ENCODE data around the gene CASS4.

The CASS4 gene

GRCh38 chr20:56449459-56449858, 37.4 kb downstream of the CASS4 start:
- no peak for DNase-seq

GRCh38 chr20:56451056-56451765, 39.2 kb downstream of the CASS4 start:
- DNase-seq = no peak

DNA sequence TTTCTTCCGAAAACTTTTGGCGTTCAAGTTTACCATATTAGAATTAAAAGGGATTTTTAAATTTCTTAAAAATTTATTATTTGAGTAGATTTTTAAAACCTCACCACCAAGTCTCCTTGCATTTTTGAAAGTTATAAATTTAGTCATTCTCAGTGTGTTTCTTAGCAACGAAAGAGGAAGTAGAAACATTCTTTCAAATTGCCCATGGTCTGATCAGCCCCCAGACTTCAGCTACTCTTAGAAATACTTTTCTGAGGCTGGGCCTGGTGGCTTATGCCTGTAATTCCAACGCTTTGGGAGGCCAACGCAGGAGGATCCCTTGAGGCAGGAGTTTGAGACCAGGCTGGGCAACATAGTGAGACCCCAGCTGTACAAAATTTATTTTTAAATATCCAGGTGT, 41.3 kb downstream of the CASS4 start:
- no peak for DNase-seq

DNA sequence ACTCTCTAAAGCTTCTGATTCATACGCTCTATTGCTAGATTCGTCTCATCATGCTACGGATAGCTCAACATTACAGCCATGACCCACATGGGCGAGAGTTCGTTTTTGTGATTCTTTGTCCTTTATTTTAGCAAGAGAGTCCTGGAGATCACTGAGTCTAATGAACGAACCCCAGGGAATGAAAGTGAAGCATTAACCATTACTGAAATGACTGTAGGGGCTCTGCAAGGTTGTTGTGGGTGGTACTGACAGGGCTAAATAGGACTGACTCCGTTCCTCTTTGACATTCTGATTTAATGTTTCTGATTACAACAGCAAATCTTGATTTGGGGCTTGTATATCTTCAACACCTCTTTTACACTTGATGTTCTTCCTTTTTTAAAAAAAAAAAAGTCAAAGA, 42.7 kb downstream of the CASS4 start:
- no peak for DNase-seq

DNA sequence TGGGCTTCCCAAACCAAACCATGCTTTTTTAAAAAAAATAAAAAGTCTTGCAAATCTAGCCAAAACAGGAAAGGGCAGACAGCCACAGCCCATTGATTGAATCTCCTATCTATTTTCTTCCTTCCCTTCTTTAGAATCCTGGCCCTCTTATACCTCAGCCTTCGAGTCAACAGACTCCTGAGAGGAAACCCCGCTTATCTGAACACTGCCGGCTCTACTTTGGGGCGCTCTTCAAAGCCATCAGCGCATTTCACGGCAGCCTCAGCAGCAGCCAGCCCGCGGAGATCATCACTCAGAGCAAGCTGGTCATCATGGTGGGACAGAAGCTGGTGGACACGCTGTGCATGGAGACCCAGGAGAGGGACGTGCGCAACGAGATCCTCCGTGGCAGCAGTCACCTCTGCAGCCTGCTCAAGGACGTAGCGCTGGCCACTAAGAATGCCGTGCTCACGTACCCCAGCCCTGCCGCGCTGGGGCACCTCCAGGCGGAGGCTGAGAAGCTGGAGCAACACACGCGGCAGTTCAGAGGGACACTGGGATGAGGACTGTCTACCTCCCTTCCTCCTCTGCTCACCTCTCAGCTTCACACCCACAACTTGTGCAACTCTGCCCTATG, 46.3 kb downstream of the CASS4 start:
- DNase-seq = no peak

- DNase-seq = no peak
These were observed 48.4 kb downstream of the CASS4 start for GRCh38 chr20:56460459-56460858.

DNA sequence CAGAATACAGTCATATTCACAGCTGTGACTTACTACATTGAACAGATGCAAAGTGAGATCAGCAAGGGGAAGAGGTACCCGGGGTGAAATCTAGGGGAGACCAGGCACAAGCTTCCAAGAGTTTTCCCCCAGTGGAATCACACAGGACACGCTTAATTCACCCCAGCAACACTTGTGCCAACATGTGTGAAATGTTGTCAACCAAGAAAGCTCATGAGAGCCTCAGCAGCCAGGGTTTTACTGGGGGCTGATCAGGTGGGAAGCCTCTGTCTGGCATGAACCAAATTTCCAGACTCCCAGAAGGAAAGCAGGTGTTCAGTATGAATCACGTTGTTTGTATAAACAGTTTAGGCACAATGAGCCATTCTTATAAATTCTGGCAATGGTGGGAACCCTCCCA, 49.5 kb downstream of the CASS4 start:
- no peak for DNase-seq

GRCh38 chr20:56463428-56463827, 51.4 kb downstream of the CASS4 start:
- no peak for DNase-seq

GRCh38 chr20:56465997-56466396, 53.9 kb downstream of the CASS4 start:
- no peak for DNase-seq

- DNase-seq = no peak
These were observed 55.9 kb downstream of the CASS4 start for GRCh38 chr20:56467968-56468315.

- DNase-seq = peak; percentile 91
These were observed 56.4 kb downstream of the CASS4 start, which contains the start of gene RTF2 for GRCh38 chr20:56468316-56469076. Gene RTF2, plus strand, starts transcription at chr20:56468627. Its CDS starts 71 bp downstream, at chr20:56468698.

GRCh38 chr20:56469077-56469449, 57.0 kb downstream of the CASS4 start:
- DNase-seq = no peak

DNA sequence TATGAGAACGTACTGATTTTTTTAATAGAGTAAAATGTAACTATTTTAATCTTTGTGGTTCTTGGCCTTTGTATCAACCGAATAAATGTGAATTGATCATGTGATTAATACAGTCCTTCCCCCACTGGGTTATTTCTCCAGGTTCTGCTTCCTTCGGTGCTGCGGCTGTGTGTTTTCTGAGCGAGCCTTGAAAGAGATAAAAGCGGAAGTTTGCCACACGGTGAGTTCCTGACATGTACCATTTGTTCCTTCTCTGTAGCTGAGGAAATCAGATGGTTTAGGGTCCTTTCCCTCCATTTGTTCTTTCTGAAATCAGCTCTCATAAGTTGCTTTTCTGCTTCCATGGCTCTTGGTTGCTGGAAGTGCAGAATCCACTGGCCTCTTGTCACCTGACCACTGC, 71.9 kb downstream of the CASS4 start:
- DNase-seq = no peak

GRCh38 chr20:56487216-56487615, 75.2 kb downstream of the CASS4 start:
- no peak for DNase-seq

DNA sequence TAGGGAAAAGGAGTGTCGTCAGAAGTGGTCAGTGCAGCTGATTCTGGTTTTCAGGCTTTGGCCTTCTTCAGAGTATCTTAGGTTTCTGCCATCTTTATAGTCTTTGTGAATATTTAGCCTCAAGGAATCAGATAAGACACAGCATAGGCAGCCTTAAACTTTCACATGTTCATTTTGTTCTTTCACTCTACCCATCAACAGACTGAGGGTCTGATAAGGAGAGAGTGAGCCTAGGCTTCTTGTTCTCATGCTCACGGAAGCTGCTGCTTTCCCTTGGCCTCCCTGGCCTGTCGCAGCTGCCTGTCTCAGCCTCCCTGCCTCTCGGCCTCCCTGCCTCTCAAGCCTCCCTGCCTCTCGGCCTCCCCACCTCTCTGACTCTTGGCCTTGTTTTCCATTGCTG, 76.5 kb downstream of the CASS4 start:
- DNase-seq = no peak

DNA sequence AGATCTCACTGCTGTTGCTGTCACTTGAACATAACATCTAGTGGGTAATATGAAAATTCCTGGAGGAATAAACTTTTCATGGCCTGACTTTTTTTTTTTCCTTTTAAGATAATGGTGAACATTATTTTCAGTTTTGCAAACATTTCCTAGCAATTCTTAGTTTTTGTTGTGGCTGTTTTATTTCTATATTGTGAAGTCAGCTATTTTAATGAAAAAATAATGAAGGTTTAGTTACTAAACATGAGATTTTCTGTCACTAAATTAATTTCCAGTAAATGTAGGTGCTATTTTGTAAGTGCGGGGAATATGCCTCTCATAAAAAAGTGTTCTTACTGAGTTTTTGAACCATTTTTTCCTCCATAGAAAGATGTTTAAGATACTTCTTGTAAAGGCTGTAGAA, 89.1 kb downstream of the CASS4 start:
- no peak for DNase-seq

- DNase-seq = no peak
These were observed 91.9 kb downstream of the CASS4 start for GRCh38 chr20:56503916-56504315.

- no peak for DNase-seq
These were observed 92.4 kb downstream of the CASS4 start for GRCh38 chr20:56504373-56505005.

- DNase-seq = no peak
These were observed 94.0 kb downstream of the CASS4 start for GRCh38 chr20:56506103-56506502.

Data from NCI-H774 (cell line).